T-helper 22 cell (primary cell): Measurements from ENCODE around the gene PNMA8B.
"Not testable (repeated sequence)": the region's sequence is repeated elsewhere in the genome, so short reads cannot be mapped to it uniquely, and the experiment has no call there.

Experiments used
- DNase-seq: peaks from one replicate; pipeline ENCODE4 v3.0.0-alpha.2; 2020; ENCODE audit warnings: low read depth

The PNMA8B gene

GRCh38 chr19:46513461-46514236 lies 18.0 kb upstream of the PNMA8B start:
- peak; percentile 45 for DNase-seq

- DNase-seq: no peak
Observed at GRCh38 chr19:46511237-46511636, 15.6 kb upstream of the PNMA8B start.

- no peak for DNase-seq
Observed at GRCh38 chr19:46508206-46508605, 12.5 kb upstream of the PNMA8B start.

- DNase-seq: no peak
Observed at GRCh38 chr19:46503848-46504453, 8.3 kb upstream of the PNMA8B start.

- DNase-seq: no peak
Observed at GRCh38 chr19:46502891-46503290, 7.2 kb upstream of the PNMA8B start.

- no peak for DNase-seq
Observed at GRCh38 chr19:46499692-46500091, 4.0 kb upstream of the PNMA8B start.

GRCh38 chr19:46497773-46498172 lies 2.1 kb upstream of the PNMA8B start:
- no peak for DNase-seq

GRCh38 chr19:46496886-46497285 lies 1.2 kb upstream of the PNMA8B start:
- DNase-seq: not testable (repeated sequence)

- DNase-seq: no peak
Observed at GRCh38 chr19:46496304-46496703, 637 bp upstream of the PNMA8B start.

- no peak for DNase-seq
Observed at GRCh38 chr19:46494941-46495785, 504 bp downstream of the PNMA8B start.

GRCh38 chr19:46494146-46494940 lies 1.3 kb downstream of the PNMA8B start:
- DNase-seq: no peak

- DNase-seq: no peak
Observed at GRCh38 chr19:46493236-46494145, 2.2 kb downstream of the PNMA8B start.

- no peak for DNase-seq
Observed at GRCh38 chr19:46492841-46493235, 2.8 kb downstream of the PNMA8B start.

GRCh38 chr19:46491975-46492682 lies 3.5 kb downstream of the PNMA8B start:
- DNase-seq: no peak

- no peak for DNase-seq
Observed at GRCh38 chr19:46490774-46491173, 4.9 kb downstream of the PNMA8B start.

- no peak for DNase-seq
Observed at GRCh38 chr19:46489445-46490272, 6.0 kb downstream of the PNMA8B start.

GRCh38 chr19:46488551-46488950 lies 7.1 kb downstream of the PNMA8B start:
- no peak for DNase-seq

GRCh38 chr19:46487802-46488445 lies 7.7 kb downstream of the PNMA8B start:
- peak; percentile 28 for DNase-seq
